ENCODE results near the gene ITPK1. TPM values are rescaled to one million over a fixed set of nuclear protein-coding genes. Genes with fewer than 3 reads are reported as not detected.

ITPK1 gene
- total RNA-seq, 4 donors from 2014 or later: 37.5 to 47.5 (median 41.4) TPM

DNA sequence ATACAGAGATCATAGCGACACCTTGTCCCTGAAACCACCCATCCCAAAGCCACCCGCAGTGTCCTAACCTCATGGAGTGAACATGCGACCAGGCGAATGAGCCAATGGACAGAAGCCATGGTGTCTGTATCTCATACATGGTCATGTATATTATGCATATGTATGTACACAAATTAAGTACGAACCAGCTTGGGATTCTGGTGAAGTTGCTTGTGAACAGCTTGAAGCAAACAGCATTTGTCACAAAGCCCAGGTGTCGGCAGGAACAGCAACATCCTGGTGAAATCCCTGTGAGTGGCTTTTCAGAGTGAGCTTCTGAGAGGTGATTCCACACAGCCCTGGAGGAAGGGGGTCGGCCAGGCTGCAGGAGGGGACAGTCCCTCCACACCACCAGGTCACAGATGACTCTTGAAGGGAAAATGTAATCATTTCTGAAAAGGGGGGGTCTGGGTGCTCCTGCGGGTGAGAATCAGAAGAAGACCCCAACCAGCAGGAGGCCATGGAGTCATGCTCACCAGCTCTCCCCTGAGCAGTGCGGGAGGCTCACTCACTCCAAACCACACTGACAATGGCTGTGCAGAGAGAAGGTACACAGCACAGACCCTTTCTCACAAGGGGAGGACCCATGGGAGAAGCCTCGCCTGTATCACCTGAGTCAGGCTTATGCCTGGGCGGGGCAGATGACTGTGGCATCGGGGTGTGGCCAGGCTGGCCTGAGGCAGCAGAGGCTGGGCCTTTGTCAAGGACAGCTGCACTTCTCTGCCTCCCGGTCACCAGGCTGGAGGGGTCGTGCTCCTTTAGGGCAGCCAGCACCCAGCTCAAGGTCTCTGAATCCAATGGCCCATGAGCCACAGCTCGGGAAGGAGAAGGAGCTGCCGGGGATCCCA is 178.4 kb downstream of the ITPK1 start:
- TF ChIP-seq CTCF (IDR thresholded peaks at IDR 0.05): no peak
- no peak for TF ChIP-seq POLR2A (IDR thresholded peaks at IDR 0.05)
- intact Hi-C loops (cut with DNase I; ENCODE audit: low total_unique reads): no loop called here
- no peak overlapping the region for H3K4me3 ChIP-seq (ENCODE audit: low read depth, poor library complexity, severe bottlenecking)
- 78 to 86% methylated on average over 16 of the region's 16 CpGs for WGBS, 2 donors
- DNase-seq (ENCODE audit: low spot score in 2 of 2): no peak

DNA sequence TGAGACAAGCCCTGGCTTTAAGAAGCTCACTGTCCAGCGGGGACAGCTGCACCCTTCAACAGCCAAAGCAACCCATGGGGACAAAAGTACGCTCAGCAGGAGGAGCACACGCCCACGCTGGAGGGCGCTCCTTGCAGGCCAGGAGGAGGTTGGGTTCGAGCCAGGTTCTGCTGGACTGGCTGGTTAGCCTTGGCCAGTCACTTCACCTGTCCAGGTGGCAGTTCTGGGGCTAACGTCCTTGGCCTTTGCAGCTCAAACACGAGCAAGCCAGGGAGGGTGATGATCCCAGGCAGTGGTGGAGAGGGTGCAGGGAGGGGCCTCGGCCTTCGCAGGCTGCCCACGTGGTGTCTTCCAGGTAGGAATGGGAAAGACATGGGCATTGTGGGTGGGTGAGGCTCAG is 179.6 kb downstream of the ITPK1 start:
- TF ChIP-seq CTCF (IDR thresholded peaks at IDR 0.05) (no peak), POLR2A (IDR thresholded peaks at IDR 0.05) (no peak)
- no peak for DNase-seq (ENCODE audit: low spot score in 2 of 2)
- intact Hi-C loops (cut with DNase I; ENCODE audit: low total_unique reads): no loop called here
- 88 to 89% methylated on average over 11 of the region's 11 CpGs for WGBS, 2 donors
- H3K4me3 ChIP-seq (ENCODE audit: low read depth, poor library complexity, severe bottlenecking): no peak overlapping the region

GRCh38 chr14:92935446-92935845 is 180.3 kb downstream of the ITPK1 start:
- no peak for TF ChIP-seq CTCF (IDR thresholded peaks at IDR 0.05)
- TF ChIP-seq POLR2A (IDR thresholded peaks at IDR 0.05): no peak
- no peak for DNase-seq (ENCODE audit: low spot score in 2 of 2)
- intact Hi-C loops (cut with DNase I; ENCODE audit: low total_unique reads): no loop called here
- 93 to 94% methylated on average over 11 of the region's 11 CpGs for WGBS, 2 donors
- no peak overlapping the region for H3K4me3 ChIP-seq (ENCODE audit: low read depth, poor library complexity, severe bottlenecking)

DNA sequence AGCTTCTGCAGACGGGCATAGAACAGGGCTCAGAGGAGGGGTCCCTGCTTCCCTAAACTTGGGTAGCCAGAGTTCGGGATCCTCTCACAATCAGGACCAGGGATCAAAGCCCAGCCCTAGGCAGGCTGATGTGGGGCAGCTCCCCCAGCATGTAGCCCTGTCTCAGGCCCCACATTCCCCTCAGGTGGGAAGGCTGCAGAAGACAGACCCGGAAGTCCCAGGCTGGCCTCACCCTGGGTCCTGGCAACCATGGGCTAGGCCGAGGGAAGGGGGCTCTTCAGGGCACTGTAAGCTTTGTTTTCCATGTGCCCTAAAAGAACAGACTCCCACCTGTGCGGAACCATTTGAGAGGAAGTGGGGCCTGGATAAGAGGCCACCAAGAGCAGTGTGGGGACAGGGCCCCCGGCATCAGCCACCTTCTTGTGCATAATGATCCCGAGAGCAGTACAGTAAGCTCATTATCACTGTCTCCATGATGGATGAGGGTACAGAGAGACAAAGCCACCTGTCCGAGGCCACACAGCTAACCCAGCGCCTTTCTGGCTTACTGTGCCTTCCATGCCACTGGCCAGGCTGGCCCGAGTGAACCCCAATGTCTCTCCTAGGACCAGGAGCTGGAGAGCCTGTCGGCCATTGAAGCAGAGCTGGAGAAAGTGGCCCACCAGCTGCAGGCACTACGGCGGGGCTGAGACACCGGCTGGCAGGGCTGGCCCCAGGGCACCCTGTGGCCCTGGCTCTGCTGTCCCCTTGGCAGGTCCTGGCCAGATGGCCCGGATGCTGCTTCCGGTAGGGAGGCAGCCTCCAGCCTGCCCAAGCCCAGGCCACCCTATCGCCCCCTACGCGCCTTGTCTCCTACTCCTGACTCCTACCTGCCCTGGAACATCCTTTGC is 181.3 kb downstream of the ITPK1 start:
- intact Hi-C loops (cut with DNase I; ENCODE audit: low total_unique reads): no loop called here
- H3K4me3 ChIP-seq (ENCODE audit: low read depth, poor library complexity, severe bottlenecking): no peak overlapping the region
- TF ChIP-seq POLR2A (IDR thresholded peaks at IDR 0.05) (no peak), CTCF (IDR thresholded peaks at IDR 0.05) (no peak)
- 75 to 86% methylated on average over 12 to 15 of the region's 19 CpGs for WGBS, 2 donors
- DNase-seq (ENCODE audit: low spot score in 2 of 2): no peak

GRCh38 chr14:92933481-92933880 is 182.2 kb downstream of the ITPK1 start:
- H3K4me3 ChIP-seq (ENCODE audit: low read depth, poor library complexity, severe bottlenecking): no peak overlapping the region
- WGBS, 2 donors: 82 to 84% methylated on average over 8 of the region's 8 CpGs
- no peak for TF ChIP-seq CTCF (IDR thresholded peaks at IDR 0.05)
- TF ChIP-seq POLR2A (IDR thresholded peaks at IDR 0.05): no peak
- DNase-seq (ENCODE audit: low spot score in 2 of 2): no peak
- intact Hi-C loops (cut with DNase I; ENCODE audit: low total_unique reads): no loop called here
